HG03066 (cell line): Measurements from ENCODE around the gene STPG2.

Experiments
- ATAC-seq: cut with Tn5 transposase; IDR thresholded peaks from one replicate; pipeline ENCODE4 v1.9.1; 2021; ENCODE audit warnings: low read depth; ENCODE audit not compliant: unreplicated experiment

The STPG2 gene

DNA sequence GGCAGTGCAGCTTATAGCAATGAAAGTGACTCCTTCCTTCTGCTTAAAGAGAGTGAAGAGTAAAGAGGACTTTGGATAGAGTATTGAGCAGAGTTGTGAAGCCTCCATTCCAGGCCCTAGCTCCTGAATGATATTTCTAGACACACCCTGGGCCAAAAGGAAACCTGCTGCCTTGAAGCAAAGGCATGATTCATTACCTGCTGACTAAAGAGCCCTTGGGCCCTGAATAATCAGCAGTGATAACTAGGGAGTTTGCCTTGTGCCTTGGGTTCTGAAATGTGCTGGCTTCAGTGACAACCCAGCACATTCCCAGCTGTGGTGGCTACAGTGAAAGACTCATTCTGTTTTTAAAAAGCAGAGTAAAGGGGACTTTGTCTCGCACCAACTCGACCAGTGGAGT lies 49.2 kb downstream of the STPG2 start:
- no peak for ATAC-seq

DNA sequence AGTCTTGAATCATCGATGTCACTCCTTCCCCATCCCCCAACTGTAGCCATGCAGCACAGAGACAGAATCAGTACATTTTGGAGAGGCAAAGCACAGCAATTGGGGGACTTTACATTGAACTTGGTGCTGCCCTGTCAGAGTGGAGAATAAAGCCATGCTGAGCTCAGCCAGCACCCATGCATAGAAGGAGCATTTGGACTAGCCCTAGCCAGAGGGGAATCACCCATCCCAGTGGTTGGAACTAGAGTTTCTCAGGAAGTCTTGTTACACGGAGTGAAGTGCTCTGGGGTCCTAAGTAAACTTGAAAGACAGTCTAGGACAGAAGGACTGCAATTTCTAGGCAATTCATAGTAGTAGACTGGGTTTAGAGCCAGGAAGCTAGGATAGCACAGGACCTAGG lies 49.6 kb downstream of the STPG2 start:
- no peak for ATAC-seq

DNA sequence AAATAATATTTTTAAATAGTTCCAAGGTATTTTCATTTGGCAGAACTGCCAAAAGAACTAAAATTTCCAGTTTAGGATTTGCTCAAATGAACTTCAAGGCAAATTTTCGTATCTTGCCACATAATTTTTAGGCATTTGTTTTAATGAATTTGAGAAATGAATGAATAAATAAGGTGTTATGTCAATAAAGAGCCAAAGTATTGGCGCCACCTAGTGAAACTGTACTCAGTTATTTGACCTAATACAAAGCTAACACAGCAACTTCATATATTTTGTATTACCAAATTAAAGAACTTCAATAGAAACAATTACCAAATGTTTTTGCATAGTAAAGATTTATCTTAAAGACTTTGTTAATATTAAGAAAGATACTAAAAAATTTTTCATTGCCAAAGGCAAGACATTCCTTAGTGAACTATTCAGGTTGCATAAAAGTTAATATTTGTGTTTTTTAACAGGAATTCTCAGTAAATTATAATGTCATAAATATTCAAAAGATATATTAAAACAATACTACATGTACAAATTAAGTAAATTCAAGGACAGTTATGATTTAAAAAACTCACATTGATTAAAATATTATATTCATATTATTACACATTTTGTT lies 50.3 kb downstream of the STPG2 start:
- no peak for ATAC-seq

DNA sequence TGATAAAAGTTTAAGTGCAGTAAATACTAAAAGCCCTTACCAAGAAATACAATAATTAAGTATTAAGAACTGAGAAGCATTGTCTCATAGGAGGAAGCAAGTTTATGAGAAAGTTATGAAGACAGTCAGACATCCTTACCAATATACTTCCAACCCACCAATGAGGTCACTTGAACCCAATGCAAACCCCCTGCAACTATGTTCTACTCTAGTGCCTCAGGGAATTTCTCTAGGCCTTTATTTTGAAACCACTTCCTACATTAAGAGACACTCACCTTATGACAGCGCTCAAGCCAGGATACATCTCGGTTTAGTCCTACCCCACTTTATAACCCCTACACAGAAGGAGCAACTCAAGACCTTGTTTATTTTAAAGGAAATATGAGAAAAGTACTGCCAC lies 61.3 kb downstream of the STPG2 start:
- no peak for ATAC-seq

DNA sequence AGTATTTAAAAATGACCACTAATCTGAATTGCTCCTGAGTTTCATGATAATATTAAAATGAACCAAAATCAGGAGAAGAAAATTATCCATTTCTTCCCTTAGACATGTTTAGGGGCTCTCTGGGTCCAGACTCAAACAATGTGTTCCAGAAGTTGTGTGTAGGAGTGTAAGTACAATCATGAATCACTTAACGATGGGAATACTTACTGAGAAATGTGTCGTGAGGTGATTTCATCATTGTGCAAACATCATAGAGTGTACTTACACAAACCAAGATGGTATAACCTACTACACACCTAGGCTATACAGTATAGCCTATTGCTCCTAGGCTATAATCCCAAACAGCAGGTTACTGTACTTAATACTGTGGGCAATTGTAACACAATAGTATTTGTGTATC lies 74.8 kb downstream of the STPG2 start:
- ATAC-seq = no peak

DNA sequence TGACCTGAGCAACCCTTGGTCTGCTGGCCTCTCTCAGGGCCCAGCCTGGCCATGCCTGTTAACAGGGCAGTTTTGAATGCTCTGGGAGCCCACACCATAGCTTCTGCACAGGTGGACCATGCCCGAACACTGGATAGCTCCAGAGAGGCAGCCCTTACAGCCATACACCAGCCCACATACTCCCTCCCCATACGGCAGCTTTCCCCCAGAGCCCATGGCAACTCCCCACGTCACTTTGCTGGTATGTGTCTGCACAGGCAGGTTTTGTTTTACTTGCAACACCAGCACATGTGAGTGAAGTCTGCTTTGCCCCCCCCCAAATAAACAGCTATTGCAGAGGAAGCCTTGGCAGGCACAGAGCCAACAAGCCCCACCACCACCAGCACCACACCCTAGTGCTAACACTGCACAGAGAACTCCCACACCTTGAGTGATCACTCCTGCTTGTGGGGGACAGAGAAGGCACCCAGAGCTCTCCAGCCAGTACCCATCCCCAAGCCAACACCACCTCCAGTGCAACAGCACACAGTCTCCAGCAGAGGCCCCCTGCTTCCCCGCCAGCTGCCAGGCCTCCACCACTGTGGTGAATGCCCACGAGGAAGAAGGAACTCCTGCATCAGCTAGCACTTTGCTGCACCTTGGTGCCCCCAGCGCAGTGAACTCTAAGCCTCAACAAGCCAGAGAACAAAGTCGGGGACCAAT lies 87.3 kb downstream of the STPG2 start:
- no peak for ATAC-seq

DNA sequence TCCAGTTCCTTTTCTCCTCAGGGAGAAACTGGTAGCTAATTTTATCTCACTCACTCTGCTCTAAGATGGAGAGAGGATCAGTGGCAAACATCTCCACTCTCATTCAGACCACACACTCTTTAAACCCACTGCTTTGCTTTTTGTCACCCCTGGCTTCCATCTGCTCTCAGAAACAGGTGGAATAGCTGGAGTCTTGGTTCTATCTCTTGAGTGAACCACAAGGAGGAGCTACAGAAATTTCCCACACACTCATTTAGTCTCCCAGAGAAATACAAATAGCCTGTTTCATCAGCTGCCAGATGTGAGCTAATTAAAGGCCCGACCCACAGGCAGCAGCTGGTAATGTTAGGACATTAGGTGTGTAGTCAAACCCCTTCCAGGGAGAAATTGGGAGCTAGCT lies 96.6 kb downstream of the STPG2 start:
- ATAC-seq = no peak

DNA sequence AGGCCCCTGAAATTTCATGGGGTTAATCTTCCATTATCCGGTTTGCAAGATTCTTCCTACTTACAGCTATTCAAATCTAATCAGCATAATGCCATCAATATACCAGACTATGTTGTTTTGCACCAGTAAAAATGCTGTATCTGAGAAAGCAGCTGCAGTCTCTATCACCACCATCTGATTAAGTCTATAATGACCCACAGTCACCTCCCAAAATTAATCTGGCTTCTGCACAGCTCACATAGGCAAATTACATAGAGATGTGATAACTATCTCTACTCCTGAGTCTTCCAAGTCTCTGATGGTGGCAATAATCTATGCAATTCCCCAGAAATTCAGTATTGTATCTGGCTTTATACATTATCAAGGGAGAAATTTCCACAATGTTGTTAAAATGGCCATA lies 113.2 kb downstream of the STPG2 start:
- ATAC-seq = no peak

DNA sequence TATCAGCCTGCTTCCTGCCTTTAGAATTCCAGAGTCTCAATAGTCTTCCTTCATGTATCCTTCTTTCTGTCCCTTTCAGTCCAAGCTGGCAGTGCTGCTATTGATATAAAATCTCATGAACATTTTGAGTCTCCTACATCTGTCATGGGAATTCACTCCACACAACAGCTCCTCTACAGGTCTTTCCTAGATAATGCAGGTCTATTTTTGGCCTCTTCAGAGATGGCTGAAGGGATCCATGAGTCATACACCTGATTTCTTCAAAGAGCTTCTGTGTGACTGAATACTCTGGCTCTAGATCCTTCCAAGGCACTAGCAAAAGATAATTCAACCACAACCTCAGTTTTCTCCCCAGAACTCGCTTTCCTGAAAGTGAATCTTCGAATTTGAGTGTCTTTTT lies 115.4 kb downstream of the STPG2 start:
- ATAC-seq = no peak

DNA sequence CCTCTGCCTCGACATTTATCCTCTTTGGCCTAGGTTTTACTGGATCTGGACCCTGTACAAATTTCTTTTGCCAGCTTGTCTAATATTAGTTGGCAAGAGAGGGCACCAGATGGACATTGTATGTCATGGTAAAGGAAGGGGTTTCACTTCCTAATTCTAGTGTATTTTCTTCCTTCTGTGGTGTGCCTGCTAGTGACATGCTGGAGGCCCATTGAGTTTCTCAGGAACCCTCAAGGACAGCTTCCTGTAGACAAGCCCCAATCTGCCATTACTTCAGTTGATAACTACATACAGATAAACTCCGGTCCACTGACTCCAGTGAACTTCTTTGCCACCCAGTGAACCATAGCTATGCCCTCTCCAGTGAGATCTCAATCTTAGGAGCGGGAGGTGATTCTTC lies 116.9 kb downstream of the STPG2 start:
- ATAC-seq = no peak

DNA sequence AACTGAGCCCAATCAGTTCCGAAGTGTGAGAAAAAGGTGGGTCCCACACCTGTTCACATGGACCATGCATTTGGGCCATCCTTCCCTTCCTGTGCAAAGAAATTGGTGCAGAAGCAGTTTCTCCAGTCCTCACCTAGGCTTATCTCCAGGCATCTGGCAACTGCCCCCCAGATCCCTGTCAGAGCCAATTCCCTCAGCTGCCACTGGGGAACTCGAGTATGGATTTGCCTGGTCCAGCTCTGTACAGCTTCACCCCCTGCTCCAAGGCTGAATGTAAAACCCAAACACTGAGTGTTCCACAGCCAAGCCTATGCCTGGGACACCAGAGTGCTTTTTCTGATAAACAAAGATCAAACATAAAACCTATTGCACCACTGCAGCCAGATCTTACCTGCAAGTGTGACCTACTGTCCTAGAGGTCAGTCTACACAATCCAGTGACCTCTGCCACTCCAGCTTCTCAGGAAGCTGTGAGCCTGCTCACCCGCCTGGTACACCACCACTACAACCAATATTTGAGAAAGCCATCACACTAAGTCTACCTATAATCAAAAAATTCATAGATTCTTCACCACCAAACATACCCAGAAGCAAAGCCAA lies 136.4 kb downstream of the STPG2 start:
- ATAC-seq = no peak

DNA sequence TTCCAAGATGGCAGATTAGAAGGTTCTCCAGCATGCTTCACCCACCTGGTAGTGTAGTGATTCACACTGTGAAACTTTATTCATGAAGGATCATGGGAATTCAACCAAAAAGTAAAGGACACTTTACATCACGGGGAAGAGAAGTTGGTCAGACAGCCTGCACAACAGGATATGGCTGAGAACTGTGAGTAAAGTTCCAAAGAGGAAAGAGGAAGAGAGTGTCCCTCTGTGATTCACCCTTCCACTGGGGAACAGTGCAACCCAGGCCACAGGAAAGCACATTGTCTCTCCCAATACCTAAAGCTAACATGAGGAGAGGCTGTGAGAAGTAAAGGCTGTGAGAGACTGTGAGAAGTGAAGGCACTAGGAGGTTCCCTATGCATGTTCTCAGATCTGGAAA lies 137.2 kb downstream of the STPG2 start:
- no peak for ATAC-seq

DNA sequence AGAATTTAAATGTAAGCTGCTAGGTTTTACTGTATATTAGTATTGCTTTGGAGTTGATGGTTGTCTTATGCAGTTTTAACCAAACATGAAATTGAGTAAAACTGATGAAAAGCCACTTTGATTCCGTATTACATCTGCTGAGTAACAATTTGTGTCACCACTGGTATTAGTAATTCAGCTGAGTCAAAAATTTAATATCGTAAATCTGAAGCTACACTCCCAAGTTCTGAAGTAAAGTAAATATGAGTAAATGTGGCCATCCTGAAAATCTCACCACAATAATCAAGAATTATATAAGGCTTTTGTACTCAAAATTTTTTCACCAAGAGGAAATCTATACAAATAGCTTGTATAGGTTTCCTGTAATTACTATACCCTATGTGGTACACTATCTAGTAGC lies 142.3 kb downstream of the STPG2 start:
- no peak for ATAC-seq

DNA sequence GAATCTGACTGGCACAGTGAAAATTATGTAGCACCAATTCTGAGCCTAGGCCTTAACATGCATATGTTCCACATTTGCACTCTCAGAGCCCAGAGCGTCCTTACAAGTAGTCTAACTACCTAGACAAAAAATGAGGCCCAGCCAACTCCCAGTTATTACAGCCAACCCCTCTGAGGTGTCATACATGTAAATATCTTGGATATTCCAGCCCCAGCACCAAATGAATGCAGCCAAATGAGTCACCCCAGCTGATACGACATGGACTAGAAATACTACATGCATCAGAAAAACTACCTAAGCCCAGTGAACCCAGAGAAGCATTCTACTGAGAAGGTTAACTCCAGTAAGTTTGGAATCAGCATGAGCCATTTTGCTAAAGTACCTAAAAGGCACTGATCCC lies 145.1 kb downstream of the STPG2 start:
- ATAC-seq = no peak

DNA sequence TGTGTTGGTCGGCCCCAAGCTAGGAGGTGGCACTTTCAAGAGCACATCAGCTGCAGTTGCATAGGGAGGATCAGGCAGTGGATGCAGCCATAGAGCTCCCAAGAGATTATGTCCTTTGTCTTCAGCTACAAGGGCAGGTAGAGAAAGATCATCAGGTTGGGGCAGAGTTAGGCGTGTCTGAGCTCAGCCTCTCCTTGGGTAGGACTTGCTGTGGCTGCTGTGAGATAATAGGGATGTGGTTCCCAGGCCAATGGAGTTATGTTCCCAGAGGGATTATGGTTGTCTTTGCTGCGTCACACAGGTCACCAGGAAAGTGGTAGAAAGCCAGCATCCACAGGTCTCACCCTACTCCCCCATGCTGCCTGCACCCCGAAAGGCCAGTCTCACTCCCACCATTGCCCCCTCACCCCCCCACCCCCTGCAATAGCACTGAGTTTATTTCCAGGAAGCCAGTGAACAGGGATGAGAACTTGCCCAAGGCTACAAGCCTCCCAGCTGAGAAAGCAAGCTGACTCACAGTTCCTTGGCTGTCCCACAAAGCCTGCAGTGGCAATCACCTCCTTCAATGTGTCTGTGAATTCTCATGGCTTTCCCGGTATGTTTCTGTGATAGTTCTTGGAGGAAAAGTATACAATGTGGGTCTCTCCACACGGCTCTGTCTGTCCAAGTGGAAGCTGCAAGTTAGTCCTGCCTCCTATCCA lies 148.4 kb downstream of the STPG2 start:
- ATAC-seq = no peak

DNA sequence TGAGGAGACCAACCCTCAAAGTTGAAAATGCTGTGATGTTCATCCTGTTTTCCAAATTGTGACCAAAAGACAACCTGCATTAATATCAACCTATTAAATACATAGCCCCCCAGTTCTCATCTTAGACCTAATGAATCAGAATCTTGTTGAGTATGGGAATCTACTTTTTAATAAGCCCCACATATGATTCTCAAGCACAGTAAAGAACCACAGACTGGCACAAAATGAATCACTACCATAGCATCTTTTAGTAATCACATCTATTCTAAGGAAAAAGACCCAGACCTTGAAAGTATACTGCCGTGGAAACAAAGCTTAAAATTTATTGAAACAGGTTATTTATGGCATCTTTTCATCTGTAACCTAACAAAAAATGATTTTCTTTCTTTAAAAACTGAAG lies 152.9 kb downstream of the STPG2 start:
- no peak for ATAC-seq

DNA sequence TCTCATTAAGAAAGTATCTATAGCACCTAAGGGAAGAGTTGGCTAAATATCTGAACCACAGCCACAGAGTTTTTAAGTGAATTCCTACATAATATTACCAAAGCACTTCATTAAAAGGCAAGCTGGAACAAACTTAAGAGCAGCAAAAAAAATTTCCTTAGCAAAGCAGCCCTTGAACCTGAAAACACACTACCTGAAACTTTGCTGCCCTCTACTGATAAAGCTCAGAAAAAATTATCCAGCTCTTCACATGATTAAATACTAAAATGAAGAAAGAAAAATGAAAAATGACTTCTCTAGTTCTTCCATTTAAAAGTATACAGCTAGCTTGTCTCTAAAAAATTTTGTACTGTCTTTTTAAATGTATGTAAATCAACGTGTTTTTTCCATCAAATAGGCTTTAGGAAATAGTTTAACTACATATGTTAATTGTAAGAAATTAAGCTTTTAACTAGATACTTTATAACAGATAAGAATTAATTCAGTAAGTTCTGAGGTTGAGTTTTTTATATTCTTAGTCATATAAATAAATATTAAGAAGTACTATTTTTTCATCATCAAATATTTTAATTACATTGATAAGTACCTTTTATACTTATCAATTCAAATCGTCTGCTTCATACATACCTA lies 156.1 kb downstream of the STPG2 start:
- ATAC-seq = no peak

DNA sequence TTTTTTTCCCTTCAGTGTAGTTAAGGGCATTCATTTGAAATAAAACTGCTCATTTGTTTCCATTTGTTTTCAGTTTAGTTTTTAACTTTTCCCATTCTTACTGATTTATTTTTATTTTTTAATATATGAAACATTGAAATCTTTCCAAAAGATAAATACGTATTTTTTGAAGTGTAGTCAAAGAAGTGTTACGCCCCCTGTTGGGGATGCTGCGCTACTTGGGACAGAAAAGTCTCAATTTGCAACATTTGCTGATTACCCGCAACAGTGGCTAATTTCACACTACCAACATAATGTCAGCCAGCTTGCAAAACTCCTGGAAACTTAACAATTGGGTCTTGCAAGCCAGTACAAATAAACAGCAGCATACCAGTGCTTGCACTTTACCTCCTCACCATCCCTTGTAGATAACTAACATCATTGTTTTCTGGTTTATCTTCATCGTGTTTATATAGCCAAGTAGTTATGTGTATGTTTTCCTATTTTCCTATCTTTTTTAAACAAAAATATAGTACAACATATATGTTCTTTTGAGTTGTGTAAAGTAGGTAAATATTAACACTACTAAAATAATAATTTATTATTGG lies 158.6 kb downstream of the STPG2 start:
- ATAC-seq = no peak

DNA sequence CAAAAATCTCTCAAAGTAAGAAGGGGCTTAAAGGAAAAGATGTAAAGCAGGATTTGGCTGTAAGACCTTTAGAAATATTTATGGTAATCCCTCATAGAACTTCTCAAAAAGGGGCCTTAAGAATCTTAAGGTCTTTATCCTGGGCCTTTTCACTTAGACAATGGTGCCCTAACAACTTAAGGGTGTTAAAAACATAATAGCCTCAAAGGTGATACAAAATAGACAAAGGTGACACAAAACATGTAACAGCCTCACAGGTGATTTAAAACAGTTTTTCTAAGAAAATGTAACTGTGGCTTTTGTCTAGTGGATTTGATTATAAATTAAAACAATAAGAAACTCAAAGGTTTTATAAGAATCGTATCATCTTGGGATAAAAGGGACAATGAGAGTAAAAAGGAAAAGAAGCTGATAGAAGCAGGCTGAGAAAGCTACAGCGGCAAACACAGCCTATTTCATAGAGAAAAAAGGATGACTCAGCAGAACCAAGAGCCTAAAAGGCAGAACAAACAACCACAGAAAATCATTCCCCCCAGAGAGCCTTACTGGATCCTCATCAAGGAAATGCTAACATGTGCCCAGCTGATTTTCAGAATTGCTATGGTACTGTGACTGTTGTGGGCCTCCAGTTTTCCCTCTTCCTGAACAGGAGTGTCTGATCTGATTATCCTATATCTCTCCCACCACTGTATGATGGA lies 164.3 kb downstream of the STPG2 start:
- ATAC-seq = no peak
